Lower leg skin (tissue), 4 donors: ENCODE results near the gene CHRM5. TPM values are rescaled to one million over a fixed set of nuclear protein-coding genes. Genes with fewer than 3 reads are reported as not detected.

Experiments used
- DNase-seq, 2 donors: peaks; one replicate each; pipeline ENCODE4 v3.0.0-alpha.2; 2019; ENCODE audit warnings: low spot score in 2 of 2
- H3K4me3 ChIP-seq: fragments of 200-600 bp; sonication (generic); 2 replicates; pipeline ENCODE4 v1.5.1; 2017; ENCODE audit warnings: mild to moderate bottlenecking, low read depth; ENCODE audit not compliant: poor library complexity, severe bottlenecking
- POLR2A ChIP-seq, 2 donors: fragments of 450-650 bp; IDR thresholded peaks; one replicate each; pipeline ENCODE4 v1.6.1; 2016 to 2017; ENCODE audit warnings: antibody characterized with exemption in 2 of 2, mild to moderate bottlenecking in 1 of 2, moderate library complexity in 1 of 2
- WGBS, 2 donors: methylation state at CpG; one replicate each; pipeline ENCODE4 v1.1.5; 2018; 5-methylcytosine and 5-hydroxymethylcytosine counted together
- intact Hi-C: fragments of 100-400 bp; cut with DNase I; formaldehyde crosslinking; loops from one replicate; pipeline ENCODE4 v1.15.0; 2023; ENCODE audit warnings: low total_unique reads
- total RNA-seq, 4 donors: library from RNA; depleted of rRNA; stranded (reverse); fragments of >200 nt; gene quantifications; one replicate each; pipeline ENCODE4 v1.1.0, GENCODE V29; 2016
- TF ChIP-seq, protein P1 (sequence below), 3 donors: fragments of 450-650 bp; IDR thresholded peaks; one replicate each; pipeline ENCODE4 v1.5.1; 2016; ENCODE audit warnings: antibody characterized with exemption in 3 of 3, mild to moderate bottlenecking in 3 of 3, moderate library complexity in 2 of 3

CHRM5 gene
- total RNA-seq, 4 donors from 2014 or later, result not detected

DNA sequence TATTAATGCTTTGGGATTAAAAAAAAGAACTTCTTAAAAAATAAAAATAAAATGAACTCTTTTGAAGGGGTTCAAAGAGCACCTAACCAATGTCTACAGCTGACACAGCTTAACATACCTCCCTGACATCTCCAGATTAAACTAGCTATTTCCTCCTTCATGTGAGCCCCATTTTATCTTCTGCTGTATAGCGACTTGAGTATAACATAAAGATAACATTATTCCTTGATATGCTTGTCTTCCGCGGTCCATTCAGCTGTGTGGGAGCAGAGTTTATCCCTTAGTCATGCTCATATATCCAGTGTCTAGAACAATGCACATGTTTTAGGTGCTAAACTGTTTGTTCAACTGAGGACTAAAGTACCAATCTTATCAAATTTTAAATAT is 7.8 kb upstream of the CHRM5 start:
- TF ChIP-seq POLR2A (IDR thresholded peaks at IDR 0.05), result no peak
- TF ChIP-seq, protein P1, sequence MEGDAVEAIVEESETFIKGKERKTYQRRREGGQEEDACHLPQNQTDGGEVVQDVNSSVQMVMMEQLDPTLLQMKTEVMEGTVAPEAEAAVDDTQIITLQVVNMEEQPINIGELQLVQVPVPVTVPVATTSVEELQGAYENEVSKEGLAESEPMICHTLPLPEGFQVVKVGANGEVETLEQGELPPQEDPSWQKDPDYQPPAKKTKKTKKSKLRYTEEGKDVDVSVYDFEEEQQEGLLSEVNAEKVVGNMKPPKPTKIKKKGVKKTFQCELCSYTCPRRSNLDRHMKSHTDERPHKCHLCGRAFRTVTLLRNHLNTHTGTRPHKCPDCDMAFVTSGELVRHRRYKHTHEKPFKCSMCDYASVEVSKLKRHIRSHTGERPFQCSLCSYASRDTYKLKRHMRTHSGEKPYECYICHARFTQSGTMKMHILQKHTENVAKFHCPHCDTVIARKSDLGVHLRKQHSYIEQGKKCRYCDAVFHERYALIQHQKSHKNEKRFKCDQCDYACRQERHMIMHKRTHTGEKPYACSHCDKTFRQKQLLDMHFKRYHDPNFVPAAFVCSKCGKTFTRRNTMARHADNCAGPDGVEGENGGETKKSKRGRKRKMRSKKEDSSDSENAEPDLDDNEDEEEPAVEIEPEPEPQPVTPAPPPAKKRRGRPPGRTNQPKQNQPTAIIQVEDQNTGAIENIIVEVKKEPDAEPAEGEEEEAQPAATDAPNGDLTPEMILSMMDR (IDR thresholded peaks at IDR 0.05), result no peak
- WGBS, 2 donors, result 83 to 90% methylated on average over 3 of the region's 3 CpGs
- no peak overlapping the region for H3K4me3 ChIP-seq
- no peak for DNase-seq
- intact Hi-C loops, result no loop called here

DNA sequence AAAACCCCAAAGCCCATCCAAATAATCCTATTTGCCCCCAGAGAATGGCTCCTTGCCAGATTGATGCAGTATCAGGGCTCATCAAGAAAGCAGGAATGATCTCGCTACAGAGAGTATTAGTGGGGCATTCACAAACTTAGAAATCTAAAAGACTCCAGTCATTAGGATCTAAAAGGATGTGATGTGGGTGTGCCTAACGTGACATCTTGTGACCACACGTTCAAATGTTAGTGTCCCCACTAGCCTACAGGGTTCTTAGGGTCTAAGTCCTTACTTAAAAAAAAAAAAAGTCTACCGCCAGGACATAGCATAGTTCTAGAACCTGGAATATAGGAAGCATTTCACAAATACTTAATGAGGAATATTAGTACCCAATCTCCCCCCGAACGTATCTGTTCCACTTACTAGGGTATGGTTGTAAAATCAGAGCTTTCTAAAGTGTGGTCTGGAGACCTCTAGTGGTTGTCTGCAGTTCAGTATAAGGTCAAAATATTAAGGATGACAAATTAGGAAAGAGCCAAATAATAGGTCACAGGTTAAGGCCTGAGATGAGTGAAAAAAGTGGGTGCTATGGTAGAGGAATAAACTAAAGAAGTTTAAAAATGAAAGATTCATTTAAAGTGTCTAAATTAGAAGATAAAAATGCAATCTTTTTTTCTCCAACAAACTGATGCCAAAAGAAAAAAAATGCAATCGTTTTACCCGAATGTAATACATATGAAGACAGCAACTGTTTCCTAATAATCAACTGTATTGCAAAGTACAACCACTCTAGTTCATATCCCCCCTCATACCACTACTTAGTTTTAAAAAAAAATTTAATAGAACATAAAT is 4.2 kb upstream of the CHRM5 start:
- H3K4me3 ChIP-seq, result no peak overlapping the region
- WGBS, 2 donors, result 49% methylated on average over 8 of the region's 8 CpGs
- DNase-seq, result no peak
- intact Hi-C loops, result no loop called here
- TF ChIP-seq, protein P1 (IDR thresholded peaks at IDR 0.05), result no peak
- TF ChIP-seq POLR2A (IDR thresholded peaks at IDR 0.05), result no peak

DNA sequence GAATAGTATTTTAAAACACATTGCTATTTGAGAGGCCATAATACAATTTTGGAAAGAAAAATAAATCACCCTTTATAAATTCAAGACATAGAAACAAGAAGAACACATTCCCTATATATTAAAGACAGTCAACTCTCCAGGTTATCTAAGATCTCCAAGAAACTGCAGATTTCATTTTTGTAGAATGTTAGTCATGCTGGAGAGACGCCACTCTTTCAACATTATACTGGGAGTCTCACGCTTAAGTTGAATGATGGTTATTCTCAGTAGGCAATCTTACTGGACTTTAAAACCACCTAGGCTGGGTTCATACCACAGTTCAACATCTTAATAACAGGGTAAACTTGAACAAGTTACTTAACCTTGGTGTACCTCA is 3.6 kb upstream of the CHRM5 start:
- intact Hi-C loops, result no loop called here
- WGBS, 2 donors, result 88 to 90% methylated on average over 2 of the region's 2 CpGs
- no peak for TF ChIP-seq POLR2A (IDR thresholded peaks at IDR 0.05)
- TF ChIP-seq, protein P1 (IDR thresholded peaks at IDR 0.05), result no peak

DNA sequence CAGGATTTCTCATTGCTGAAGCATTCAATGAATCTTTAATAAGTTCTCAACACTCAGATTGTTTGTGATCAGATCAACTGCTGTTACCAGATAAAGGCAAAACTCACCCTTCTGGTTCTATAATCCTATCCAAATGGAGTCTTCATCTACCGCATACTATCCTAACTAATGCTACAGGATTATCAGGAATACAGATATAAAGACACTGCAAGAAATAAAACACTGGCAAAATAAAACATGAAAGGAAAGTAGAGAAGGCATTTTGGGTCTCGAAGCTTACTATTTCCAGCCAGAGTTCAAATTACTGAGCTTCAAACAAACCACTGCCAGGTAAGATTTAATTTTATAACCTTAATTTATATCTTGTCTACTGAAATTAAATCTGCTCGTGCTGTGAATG is 524 bp downstream of the CHRM5 start:
- WGBS, 2 donors, result 54 to 63% methylated on average over 3 of the region's 3 CpGs
- no peak for DNase-seq
- intact Hi-C loops, result no loop called here
- H3K4me3 ChIP-seq, result no peak overlapping the region
- TF ChIP-seq, protein P1 (IDR thresholded peaks at IDR 0.05), result no peak
- TF ChIP-seq POLR2A (IDR thresholded peaks at IDR 0.05), result no peak

More for the DNA sequence above, 3.6 kb upstream of the CHRM5 start:
- no peak for DNase-seq
- H3K4me3 ChIP-seq, result no peak overlapping the region

DNA sequence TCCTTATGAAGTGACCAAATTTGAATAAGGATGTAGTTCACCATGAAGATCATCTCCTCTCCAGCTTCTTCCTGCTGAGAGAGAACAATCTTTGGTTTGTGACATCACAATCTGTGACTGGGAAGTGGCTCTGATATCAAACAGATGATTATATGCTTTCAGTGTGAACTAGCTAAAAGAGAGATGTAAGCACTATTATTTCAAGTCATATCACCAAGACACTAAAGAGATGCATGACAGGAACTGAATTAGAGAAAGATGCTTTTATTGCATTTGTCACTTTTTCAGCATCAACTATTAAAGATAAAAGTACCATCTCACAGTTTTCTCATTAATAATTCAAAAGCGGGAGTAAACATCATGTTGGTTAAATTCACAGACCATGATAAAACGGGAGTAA is 3.5 kb downstream of the CHRM5 start:
- no peak for TF ChIP-seq POLR2A (IDR thresholded peaks at IDR 0.05)
- TF ChIP-seq, protein P1 (IDR thresholded peaks at IDR 0.05), result no peak
- 94 to 96% methylated on average over 2 of the region's 2 CpGs for WGBS, 2 donors
- intact Hi-C loops, result no loop called here
- H3K4me3 ChIP-seq, result no peak overlapping the region
- no peak for DNase-seq
